B cell (primary cell): ENCODE results near the gene AOC2.

Experiments used
- EZH2 ChIP-seq: IDR thresholded peaks from 2 replicates; pipeline ENCODE4 v1.6.1; 2012; ENCODE audit warnings: borderline replicate concordance, low read depth, mild to moderate bottlenecking, moderate library complexity, low read length; ENCODE audit not compliant: insufficient read depth, poor library complexity, severe bottlenecking
- TF ChIP-seq, protein P1 (sequence below): fragments of 200-600 bp; IDR thresholded peaks from one replicate; pipeline ENCODE4 v1.8.0; 2022; ENCODE audit warnings: antibody characterized with exemption, mild to moderate bottlenecking

DNA sequence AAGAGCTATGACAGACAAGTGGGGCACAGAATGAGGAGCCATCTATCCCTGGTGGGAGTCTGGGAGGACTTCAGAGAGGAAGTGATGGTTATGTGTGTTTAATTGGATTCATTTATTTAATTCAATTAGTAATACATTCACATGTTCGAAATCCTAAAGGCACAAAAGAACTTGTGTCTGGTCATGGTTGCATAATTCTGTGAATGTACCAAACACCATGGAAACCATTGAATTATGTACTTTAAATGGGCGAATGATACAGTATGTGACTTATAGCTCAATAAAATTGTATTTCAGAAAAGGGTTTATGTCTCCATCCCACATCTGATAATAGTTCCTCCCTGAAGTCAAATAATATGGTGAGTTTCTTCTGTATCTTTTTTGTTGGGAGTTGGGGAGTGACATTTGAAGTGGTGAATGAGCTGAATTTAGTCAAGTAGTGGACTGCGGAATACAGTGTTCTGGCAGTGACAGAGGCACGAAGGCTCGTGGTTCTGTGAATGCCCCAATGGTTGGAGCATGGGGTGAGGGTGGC, 36.5 kb downstream of the AOC2 start:
- no peak for TF ChIP-seq EZH2
- TF ChIP-seq, protein P1, sequence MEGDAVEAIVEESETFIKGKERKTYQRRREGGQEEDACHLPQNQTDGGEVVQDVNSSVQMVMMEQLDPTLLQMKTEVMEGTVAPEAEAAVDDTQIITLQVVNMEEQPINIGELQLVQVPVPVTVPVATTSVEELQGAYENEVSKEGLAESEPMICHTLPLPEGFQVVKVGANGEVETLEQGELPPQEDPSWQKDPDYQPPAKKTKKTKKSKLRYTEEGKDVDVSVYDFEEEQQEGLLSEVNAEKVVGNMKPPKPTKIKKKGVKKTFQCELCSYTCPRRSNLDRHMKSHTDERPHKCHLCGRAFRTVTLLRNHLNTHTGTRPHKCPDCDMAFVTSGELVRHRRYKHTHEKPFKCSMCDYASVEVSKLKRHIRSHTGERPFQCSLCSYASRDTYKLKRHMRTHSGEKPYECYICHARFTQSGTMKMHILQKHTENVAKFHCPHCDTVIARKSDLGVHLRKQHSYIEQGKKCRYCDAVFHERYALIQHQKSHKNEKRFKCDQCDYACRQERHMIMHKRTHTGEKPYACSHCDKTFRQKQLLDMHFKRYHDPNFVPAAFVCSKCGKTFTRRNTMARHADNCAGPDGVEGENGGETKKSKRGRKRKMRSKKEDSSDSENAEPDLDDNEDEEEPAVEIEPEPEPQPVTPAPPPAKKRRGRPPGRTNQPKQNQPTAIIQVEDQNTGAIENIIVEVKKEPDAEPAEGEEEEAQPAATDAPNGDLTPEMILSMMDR, result no peak
